Measurements from ENCODE around the gene KCNQ1OT1. TPM values are rescaled to one million over a fixed set of nuclear protein-coding genes. Genes with fewer than 3 reads are reported as not detected.

KCNQ1OT1 gene
- total and polyA plus RNA-seq, 8 donors, result under 0.01 to 15.1 (median 2.3) TPM

DNA sequence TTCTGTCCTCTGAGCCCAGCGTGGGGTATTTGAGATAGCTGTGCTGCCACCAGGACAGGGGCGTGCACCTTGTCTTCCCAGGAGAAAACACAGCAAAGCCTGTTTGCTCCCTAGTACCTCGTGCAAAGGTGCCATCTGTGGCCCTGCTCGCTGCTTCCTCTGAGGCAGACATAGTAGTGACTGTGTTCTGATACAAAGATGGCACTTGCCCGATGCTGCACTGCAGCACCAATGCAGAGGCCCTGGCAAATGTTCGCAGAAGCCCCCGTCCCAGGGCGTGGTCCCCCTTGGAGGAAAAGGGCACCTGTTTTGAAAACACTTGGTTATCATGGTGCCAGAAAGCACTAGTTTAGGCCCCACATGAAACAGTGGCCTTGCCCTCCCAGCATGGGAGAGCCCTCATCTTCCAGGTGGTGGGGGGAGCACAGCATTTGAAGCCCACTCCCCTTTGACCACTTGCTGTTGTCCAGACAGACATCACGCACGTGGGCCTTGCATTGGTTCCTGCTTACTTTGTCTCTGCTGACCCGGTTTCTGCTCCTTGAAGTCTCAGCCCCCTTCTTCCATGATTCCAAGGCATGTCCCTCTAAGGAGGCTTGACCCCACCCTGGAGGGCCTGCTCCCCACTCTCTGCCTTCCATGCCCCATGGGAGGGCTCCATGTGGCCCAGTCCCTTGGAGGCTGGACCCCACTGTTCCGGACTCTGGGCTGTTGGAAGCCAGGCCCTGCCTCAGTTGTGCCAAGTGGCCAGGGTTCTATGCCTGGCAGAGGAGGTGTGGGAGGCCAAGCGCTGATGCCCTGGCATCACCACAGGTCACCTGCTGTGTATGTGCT is 109.4 kb downstream of the KCNQ1OT1 start:
- Histone ChIP-seq H3K27ac (no peak overlapping the region), H3K4me3 (no peak overlapping the region), H3K36me3 (peaks cover 0 to 69% (median 61%) of the 10 kb centered on the region in 4 donors), H3K27me3 (no peaks in the 10 kb centered on the region), H3K4me1 (no peaks in the 10 kb centered on the region), H3K9me3 (no peaks in the 10 kb centered on the region)
- no peak for DNase-seq
- intact Hi-C loops (cut with DNase I; ENCODE audit: low total_unique reads), result no loop called here
- 86 to 94% (median 91%) methylated on average over 13 of the region's 13 CpGs for WGBS, 5 donors
- no peak for TF ChIP-seq POLR2A (IDR thresholded peaks at IDR 0.05)
- TF ChIP-seq, protein P1, sequence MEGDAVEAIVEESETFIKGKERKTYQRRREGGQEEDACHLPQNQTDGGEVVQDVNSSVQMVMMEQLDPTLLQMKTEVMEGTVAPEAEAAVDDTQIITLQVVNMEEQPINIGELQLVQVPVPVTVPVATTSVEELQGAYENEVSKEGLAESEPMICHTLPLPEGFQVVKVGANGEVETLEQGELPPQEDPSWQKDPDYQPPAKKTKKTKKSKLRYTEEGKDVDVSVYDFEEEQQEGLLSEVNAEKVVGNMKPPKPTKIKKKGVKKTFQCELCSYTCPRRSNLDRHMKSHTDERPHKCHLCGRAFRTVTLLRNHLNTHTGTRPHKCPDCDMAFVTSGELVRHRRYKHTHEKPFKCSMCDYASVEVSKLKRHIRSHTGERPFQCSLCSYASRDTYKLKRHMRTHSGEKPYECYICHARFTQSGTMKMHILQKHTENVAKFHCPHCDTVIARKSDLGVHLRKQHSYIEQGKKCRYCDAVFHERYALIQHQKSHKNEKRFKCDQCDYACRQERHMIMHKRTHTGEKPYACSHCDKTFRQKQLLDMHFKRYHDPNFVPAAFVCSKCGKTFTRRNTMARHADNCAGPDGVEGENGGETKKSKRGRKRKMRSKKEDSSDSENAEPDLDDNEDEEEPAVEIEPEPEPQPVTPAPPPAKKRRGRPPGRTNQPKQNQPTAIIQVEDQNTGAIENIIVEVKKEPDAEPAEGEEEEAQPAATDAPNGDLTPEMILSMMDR (IDR thresholded peaks at IDR 0.05), result no peak
- no peak for TF ChIP-seq POLR2AphosphoS5 (IDR thresholded peaks at IDR 0.05)
- no peak for TF ChIP-seq EP300 (IDR thresholded peaks at IDR 0.05)

DNA sequence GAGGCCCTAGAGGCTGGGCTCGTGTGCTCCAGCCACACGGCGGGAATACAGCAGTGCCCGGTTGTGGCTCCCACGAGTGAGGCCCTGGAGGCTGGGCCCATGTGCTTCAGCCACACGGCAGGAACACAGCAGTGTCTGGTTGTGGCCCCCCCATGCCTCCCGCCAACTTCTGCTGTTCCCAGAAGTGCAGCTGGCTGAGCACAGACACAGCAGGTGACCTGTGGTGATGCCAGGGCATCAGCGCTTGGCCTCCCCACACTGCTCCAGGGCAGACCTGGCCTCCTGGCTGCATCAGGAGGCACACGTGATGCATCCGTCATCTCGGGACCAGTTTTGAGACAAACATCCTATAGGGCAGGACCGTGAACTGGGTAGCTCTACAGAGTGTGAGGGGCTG is 110.3 kb downstream of the KCNQ1OT1 start:
- Histone ChIP-seq H3K27me3 (no peaks in the 10 kb centered on the region), H3K4me1 (no peaks in the 10 kb centered on the region), H3K9me3 (no peaks in the 10 kb centered on the region), H3K36me3 (peaks cover 0 to 71% (median 61%) of the 10 kb centered on the region in 4 donors), H3K4me3 (no peak overlapping the region), H3K27ac (no peak overlapping the region)
- intact Hi-C loops (cut with DNase I; ENCODE audit: low total_unique reads), result no loop called here
- DNase-seq, result peak in 1 of 2 donors; percentile 4
- 91 to 94% (median 93%) methylated on average over 6 to 12 of the region's 12 CpGs for WGBS, 5 donors
- TF ChIP-seq POLR2AphosphoS5 (IDR thresholded peaks at IDR 0.05) (no peak), POLR2A (IDR thresholded peaks at IDR 0.05) (no peak), EP300 (IDR thresholded peaks at IDR 0.05) (no peak)
- TF ChIP-seq, protein P1 (IDR thresholded peaks at IDR 0.05), result no peak

DNA sequence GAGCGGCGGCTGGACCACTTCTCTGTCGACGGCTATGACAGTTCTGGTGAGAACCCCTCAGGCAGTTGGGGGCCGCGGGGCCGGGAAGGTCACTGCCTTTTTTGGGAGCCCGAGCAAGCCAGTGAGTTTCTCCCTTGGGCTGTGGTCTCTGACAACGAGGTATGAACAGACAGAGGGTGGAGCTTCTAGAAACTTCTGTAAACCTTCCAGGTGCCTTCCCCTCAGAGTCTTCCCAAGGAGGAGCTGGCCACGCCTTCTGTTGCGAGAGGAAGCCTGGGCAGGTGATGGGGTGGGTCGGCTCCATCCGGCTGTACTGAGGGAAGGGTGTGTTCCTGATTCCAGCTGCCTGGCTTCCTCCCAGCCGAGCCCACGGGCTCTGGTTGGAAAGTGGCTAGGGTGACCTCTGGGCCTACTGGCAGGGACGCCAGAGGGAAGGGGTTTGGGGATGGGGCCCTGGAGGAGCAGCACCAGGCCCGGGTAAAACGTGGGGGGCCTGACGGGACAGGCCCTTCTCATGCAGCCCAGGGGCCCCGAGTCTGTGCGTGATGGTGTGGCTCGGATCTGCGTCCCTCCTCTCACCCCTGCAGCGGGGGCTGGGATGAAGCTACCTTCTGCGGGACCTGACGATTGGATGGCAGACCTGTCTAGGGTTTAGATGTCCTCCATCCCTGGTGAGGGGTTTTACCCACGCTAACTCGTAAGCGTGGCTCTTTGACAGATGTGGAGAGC is 110.8 kb downstream of the KCNQ1OT1 start:
- Histone ChIP-seq H3K4me3 (no peak overlapping the region), H3K27ac (no peak overlapping the region), H3K9me3 (no peaks in the 10 kb centered on the region), H3K4me1 (no peaks in the 10 kb centered on the region), H3K36me3 (peaks cover 0 to 71% (median 60%) of the 10 kb centered on the region in 4 donors), H3K27me3 (no peaks in the 10 kb centered on the region)
- peak in 1 of 2 donors; percentile 50 for DNase-seq
- intact Hi-C loops (cut with DNase I; ENCODE audit: low total_unique reads), result no loop called here
- TF ChIP-seq POLR2A (IDR thresholded peaks at IDR 0.05), result no peak
- TF ChIP-seq, protein P1 (IDR thresholded peaks at IDR 0.05), result no peak
- TF ChIP-seq EP300 (IDR thresholded peaks at IDR 0.05), result no peak
- TF ChIP-seq POLR2AphosphoS5 (IDR thresholded peaks at IDR 0.05), result no peak
- 79 to 91% (median 82%) methylated on average over 24 to 29 of the region's 29 CpGs for WGBS, 5 donors

DNA sequence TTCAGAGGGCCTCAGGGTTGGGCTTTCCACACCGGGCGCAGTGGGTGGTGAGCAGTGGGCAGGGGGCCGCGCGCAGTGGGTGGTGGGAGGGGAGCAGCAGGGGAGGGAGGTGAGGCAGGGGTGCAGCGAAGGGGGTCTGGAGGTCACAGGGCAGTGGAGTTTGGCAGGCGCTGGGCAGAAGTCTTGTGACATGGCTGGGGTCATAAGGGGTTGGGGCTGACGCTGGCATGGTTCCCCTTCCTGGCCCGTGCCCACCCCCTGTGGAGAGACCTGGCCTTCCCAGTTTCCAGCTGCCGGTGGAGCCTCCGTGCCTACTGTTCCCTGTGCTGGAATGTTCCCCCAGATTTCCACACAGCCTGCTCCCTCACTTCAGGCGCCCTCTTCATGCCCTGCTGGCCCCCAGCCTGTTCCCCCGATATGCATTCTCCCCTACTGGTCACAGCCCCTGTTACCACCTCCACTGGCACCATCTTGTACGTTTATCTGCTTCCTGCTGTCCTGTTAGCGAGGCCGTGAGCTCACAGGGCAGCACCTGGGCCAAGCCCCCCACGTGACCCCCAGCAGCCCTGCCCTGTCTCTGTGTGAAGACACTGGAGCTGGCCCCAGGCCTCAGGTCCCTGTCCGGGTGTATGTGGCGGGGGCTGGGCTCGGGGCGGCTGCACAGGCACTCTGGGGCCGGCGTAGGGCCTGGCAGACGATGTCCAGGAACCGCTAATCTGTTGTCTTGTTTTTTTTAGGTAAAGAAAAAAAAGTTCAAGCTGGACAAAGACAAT is 111.6 kb downstream of the KCNQ1OT1 start:
- no peaks in the 10 kb centered on the region for H3K27me3 ChIP-seq
- no peak overlapping the region for H3K27ac ChIP-seq
- H3K4me3 ChIP-seq, result no peak overlapping the region
- H3K9me3 ChIP-seq, result no peaks in the 10 kb centered on the region
- TF ChIP-seq, protein P1 (IDR thresholded peaks at IDR 0.05), result no peak
- no peak for TF ChIP-seq POLR2AphosphoS5 (IDR thresholded peaks at IDR 0.05)
- no peak for TF ChIP-seq POLR2A (IDR thresholded peaks at IDR 0.05)
- TF ChIP-seq EP300 (IDR thresholded peaks at IDR 0.05), result no peak
- peak in 1 of 2 donors; percentile 14 for DNase-seq
- 89 to 93% (median 91%) methylated on average over 23 to 25 of the region's 25 CpGs for WGBS, 5 donors
- peaks cover 0 to 71% (median 56%) of the 10 kb centered on the region in 4 donors for H3K36me3 ChIP-seq
- intact Hi-C loops (cut with DNase I; ENCODE audit: low total_unique reads), result no loop called here
- no peaks in the 10 kb centered on the region for H3K4me1 ChIP-seq
